H9 (cell line): ENCODE results near the gene PNO1. TPM values are rescaled to one million over a fixed set of nuclear protein-coding genes. Genes with fewer than 3 reads are reported as not detected.

Experiments
- DNase-seq: peaks from one replicate; pipeline ENCODE4 v3.0.0-alpha.2; 2017
- H2AFZ ChIP-seq: one replicate; pipeline ENCODE4 v1.6.1; 2013; ENCODE audit warnings: mild to moderate bottlenecking, low read length, control low read depth, moderate library complexity
- H2AK5ac ChIP-seq: 2 replicates; pipeline ENCODE4 v1.6.1; 2013; ENCODE audit warnings: low read length, control low read depth, mixed read lengths; ENCODE audit not compliant: insufficient read length
- H2BK120ac ChIP-seq: one replicate; pipeline ENCODE4 v1.6.1; 2013; ENCODE audit warnings: low read depth, mild to moderate bottlenecking, low read length, control low read depth, inconsistent platforms; ENCODE audit not compliant: poor library complexity, severe bottlenecking
- H2BK12ac ChIP-seq: 2 replicates; pipeline ENCODE4 v1.6.1; 2013; ENCODE audit warnings: low read length, control low read depth, mixed read lengths, low read depth; ENCODE audit not compliant: insufficient read length
- H2BK15ac ChIP-seq: 2 replicates; pipeline ENCODE4 v1.6.1; 2013; ENCODE audit warnings: low read depth, low read length, control low read depth
- H2BK20ac ChIP-seq: one replicate; pipeline ENCODE4 v1.6.1; 2013; ENCODE audit warnings: low read depth, mild to moderate bottlenecking, low read length, control low read depth, inconsistent platforms; ENCODE audit not compliant: poor library complexity, severe bottlenecking
- H2BK5ac ChIP-seq: 2 replicates; pipeline ENCODE4 v1.6.1; 2013; ENCODE audit warnings: low read length, control low read depth, mixed read lengths; ENCODE audit not compliant: insufficient read length
- H3K14ac ChIP-seq: 2 replicates; pipeline ENCODE4 v1.6.1; 2013; ENCODE audit warnings: low read length, control low read depth; ENCODE audit not compliant: insufficient read depth
- H3K18ac ChIP-seq: 2 replicates; pipeline ENCODE4 v1.6.1; 2013; ENCODE audit warnings: low read depth, mild to moderate bottlenecking, mixed read lengths, low read length, control low read depth; ENCODE audit not compliant: insufficient read length
- H3K23ac ChIP-seq: 2 replicates; pipeline ENCODE4 v1.6.1; 2013; ENCODE audit warnings: low read length, control low read depth, mixed read lengths, low read depth; ENCODE audit not compliant: insufficient read length
- H3K23me2 ChIP-seq: 2 replicates; pipeline ENCODE4 v1.6.1; 2013; ENCODE audit warnings: low read depth, mild to moderate bottlenecking, mixed read lengths, low read length, control low read depth; ENCODE audit not compliant: insufficient read length, poor library complexity, severe bottlenecking
- H3K27ac ChIP-seq: 2 replicates; pipeline ENCODE4 v1.5.1; 2013; ENCODE audit warnings: low read length, control low read depth, mixed read lengths, low read depth; ENCODE audit not compliant: insufficient read length
- H3K27me3 ChIP-seq: 2 replicates; pipeline ENCODE4 v1.6.1; 2013; ENCODE audit warnings: low read length, control low read depth, inconsistent platforms; ENCODE audit not compliant: insufficient read depth
- H3K4ac ChIP-seq: 2 replicates; pipeline ENCODE4 v1.6.1; 2013; ENCODE audit warnings: low read depth, mild to moderate bottlenecking, control low read depth, inconsistent platforms, low read length, moderate library complexity
- H3K4me1 ChIP-seq: 2 replicates; pipeline ENCODE4 v1.6.1; 2013; ENCODE audit warnings: low read length, control low read depth, inconsistent platforms; ENCODE audit not compliant: insufficient read depth
- H3K4me2 ChIP-seq: 2 replicates; pipeline ENCODE4 v1.6.1; 2013; ENCODE audit warnings: low read length, control low read depth, mixed read lengths; ENCODE audit not compliant: insufficient read length, insufficient read depth
- H3K56ac ChIP-seq: 2 replicates; pipeline ENCODE4 v1.6.1; 2013; ENCODE audit warnings: low read depth, mild to moderate bottlenecking, mixed read lengths, low read length, control low read depth; ENCODE audit not compliant: insufficient read length
- H3K79me1 ChIP-seq: 2 replicates; pipeline ENCODE4 v1.6.1; 2013; ENCODE audit warnings: low read depth, mild to moderate bottlenecking, moderate library complexity, low read length, control low read depth, inconsistent platforms; ENCODE audit not compliant: insufficient read depth, poor library complexity, severe bottlenecking
- H3K79me2 ChIP-seq: 2 replicates; pipeline ENCODE4 v1.6.1; 2013; ENCODE audit warnings: low read length, control low read depth, inconsistent platforms; ENCODE audit not compliant: insufficient read depth
- H3K9ac ChIP-seq: 2 replicates; pipeline ENCODE4 v1.6.1; 2013; ENCODE audit warnings: low read length, control low read depth, mixed read lengths; ENCODE audit not compliant: insufficient read length; ENCODE audit errors: extremely low read depth
- H3K9me3 ChIP-seq: one replicate; pipeline ENCODE4 v1.6.1; 2013; ENCODE audit warnings: low read depth, low read length, inconsistent platforms; ENCODE audit not compliant: control insufficient read depth
- H3T11ph ChIP-seq: one replicate; pipeline ENCODE4 v1.6.1; 2013; ENCODE audit warnings: mild to moderate bottlenecking, low read length, control low read depth, inconsistent platforms
- H4K20me1 ChIP-seq: one replicate; pipeline ENCODE4 v1.6.1; 2013; ENCODE audit not compliant: control insufficient read depth, insufficient read length, insufficient read depth
- H4K5ac ChIP-seq: 2 replicates; pipeline ENCODE4 v1.6.1; 2013; ENCODE audit warnings: low read depth, mild to moderate bottlenecking, mixed read lengths, low read length, control low read depth; ENCODE audit not compliant: insufficient read length
- H4K8ac ChIP-seq: replicated peaks from 2 replicates; pipeline ENCODE4 v1.6.1; 2013; ENCODE audit warnings: low read length, control low read depth, mixed read lengths, low read depth; ENCODE audit not compliant: insufficient read length
- H4K91ac ChIP-seq: 2 replicates; pipeline ENCODE4 v1.6.1; 2013; ENCODE audit warnings: low read depth, mild to moderate bottlenecking, moderate library complexity, mixed read lengths, low read length, control low read depth; ENCODE audit not compliant: insufficient read length
- H3K27ac Mint-ChIP-seq, 3 experiments: 2 replicates in 2 of 3; 3 replicates in 1 of 3; pipeline ENCODE4 v1.8.0; 2020 to 2021; ENCODE audit warnings: mixed read lengths in 3 of 3, mild to moderate bottlenecking in 1 of 3, moderate library complexity in 1 of 3
- H3K27me3 Mint-ChIP-seq: 2 replicates; pipeline ENCODE4 v1.8.0; 2021; ENCODE audit warnings: low read depth, mild to moderate bottlenecking, moderate library complexity, mixed read lengths
- H3K36me3 Mint-ChIP-seq, 3 experiments: 2 replicates in 2 of 3; 3 replicates in 1 of 3; pipeline ENCODE4 v1.8.0; 2020 to 2021; ENCODE audit warnings: low read depth in 3 of 3, mixed read lengths in 3 of 3; ENCODE audit not compliant: insufficient read depth in 1 of 3
- H3K4me1 Mint-ChIP-seq, 2 experiments: 2 replicates each; pipeline ENCODE4 v1.8.0; 2020; ENCODE audit warnings: mixed read lengths in 2 of 2
- H3K4me3 Mint-ChIP-seq, 2 experiments: 2 replicates in 1 of 2; 3 replicates in 1 of 2; pipeline ENCODE4 v1.8.0; 2020 to 2021; ENCODE audit warnings: mild to moderate bottlenecking in 2 of 2, mixed read lengths in 2 of 2, moderate library complexity in 1 of 2
- H3K9me3 Mint-ChIP-seq, 2 experiments: 2 replicates in 1 of 2; 3 replicates in 1 of 2; pipeline ENCODE4 v1.8.0; 2020; ENCODE audit warnings: mild to moderate bottlenecking in 2 of 2, mixed read lengths in 2 of 2, moderate library complexity in 1 of 2
- CTCF ChIP-seq: fragments of 200-600 bp; sonication (generic); conservative IDR thresholded peaks from 3 replicates; pipeline ENCODE4 v1.8.0; 2021; ENCODE audit warnings: antibody characterized with exemption, mild to moderate bottlenecking
- WGBS: extraction: QIAGEN DNeasy Blood & Tissue Kit; methylation state at CpG from one replicate; pipeline ENCODE4 v1.1.7; 2013; ENCODE audit warnings: missing lambda C conversion rate, low lambda C conversion rate, mixed read lengths; ENCODE audit not compliant: insufficient read length; ENCODE audit errors: extremely low coverage; 5-methylcytosine and 5-hydroxymethylcytosine counted together
- total RNA-seq: library from RNA; stranded (reverse); gene quantifications from 2 replicates; pipeline ENCODE4 v1.2.1, GENCODE V29; 2021

The PNO1 gene
- total RNA-seq, 1 experiment from 2014 or later = 46.5 TPM

- no peak overlapping the region for H2BK5ac ChIP-seq
- H3K23ac ChIP-seq = no peak overlapping the region
- H4K20me1 ChIP-seq = no peaks in the 10 kb centered on the region
- no peak overlapping the region for H4K8ac ChIP-seq
- H3K56ac ChIP-seq = no peak overlapping the region
- no peak overlapping the region for H2BK15ac ChIP-seq
- H3K23me2 ChIP-seq = no peaks in the 10 kb centered on the region
- TF ChIP-seq CTCF = no peak
- H3T11ph ChIP-seq = no peak overlapping the region
- H4K5ac ChIP-seq = no peak overlapping the region
- H2AFZ ChIP-seq = no peak overlapping the region
- Mint-ChIP-seq H3K9me3 (no peaks in the 10 kb centered on the region), H3K4me1 (no peaks in the 10 kb centered on the region), H3K36me3 (peaks cover 4 to 23% (median 9%) of the 10 kb centered on the region in 3 experiments; a peak in 4 of 7 replicates), H3K4me3 (no peak overlapping the region), H3K27me3 (no peaks in the 10 kb centered on the region), H3K27ac (no peak overlapping the region)
- H3K79me1 ChIP-seq = no peaks in the 10 kb centered on the region
- H3K18ac ChIP-seq = no peak overlapping the region
- no peak overlapping the region for H3K27ac ChIP-seq
- no peak overlapping the region for H2BK20ac ChIP-seq
- no peaks in the 10 kb centered on the region for H3K27me3 ChIP-seq
- H2AK5ac ChIP-seq = no peak overlapping the region
- WGBS = no CpG with 5 or more reads among the region's 2 CpGs
- H4K91ac ChIP-seq = no peak overlapping the region
- H3K9me3 ChIP-seq = no peaks in the 10 kb centered on the region
- no peak overlapping the region for H3K9ac ChIP-seq
- H3K14ac ChIP-seq = no peak overlapping the region
- H2BK12ac ChIP-seq = no peak overlapping the region
- H3K4me2 ChIP-seq = no peak overlapping the region
- no peak for DNase-seq
- H2BK120ac ChIP-seq = no peak overlapping the region
- H3K4ac ChIP-seq = no peak overlapping the region
- no peaks in the 10 kb centered on the region for H3K79me2 ChIP-seq
- H3K4me1 ChIP-seq = no peaks in the 10 kb centered on the region
Observed at GRCh38 chr2:68141875-68142274, 15.8 kb upstream of the PNO1 start.
